GM19035 (cell line): ENCODE data around the gene HSPA8.

Experiments used
- ATAC-seq: cut with Tn5 transposase; IDR thresholded peaks from one replicate; pipeline ENCODE4 v1.9.1; 2021; ENCODE audit not compliant: unreplicated experiment

The HSPA8 gene

DNA sequence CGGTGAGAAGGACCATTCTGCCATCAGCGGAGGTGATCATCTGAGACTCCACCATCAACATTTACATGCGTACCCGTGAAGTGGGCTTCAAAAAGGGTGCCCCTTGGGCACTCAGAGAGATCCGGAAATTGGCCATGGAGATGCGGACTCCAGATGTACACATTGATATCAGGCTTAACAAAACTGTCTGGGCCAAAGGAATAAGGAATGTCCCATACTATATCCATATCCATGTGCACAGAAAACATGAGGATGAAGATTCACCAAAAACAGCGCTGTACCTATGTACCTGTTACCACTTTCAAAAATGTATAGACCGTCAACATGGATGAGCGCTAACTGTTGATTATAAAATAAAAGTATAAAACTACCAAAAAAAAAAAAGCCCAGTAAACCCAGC is 10.8 kb downstream of the HSPA8 start:
- no peak for ATAC-seq

DNA sequence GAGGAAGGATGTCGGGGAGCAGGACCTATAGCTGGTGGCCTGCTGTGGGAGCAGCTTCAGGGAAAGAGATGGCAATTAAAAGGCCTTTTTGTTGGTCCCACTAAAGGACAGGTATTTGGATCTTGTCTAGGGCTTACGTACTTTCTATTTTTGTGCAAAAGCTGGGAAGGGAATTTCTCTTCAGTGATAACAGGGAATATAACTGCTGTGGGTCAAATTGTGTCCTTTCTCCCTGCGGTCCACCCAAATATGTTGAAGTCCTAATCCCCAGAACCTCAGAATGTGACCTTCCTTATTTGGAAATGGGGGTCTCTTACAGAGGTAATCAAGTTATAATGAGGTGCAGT is 14.0 kb downstream of the HSPA8 start:
- no peak for ATAC-seq

DNA sequence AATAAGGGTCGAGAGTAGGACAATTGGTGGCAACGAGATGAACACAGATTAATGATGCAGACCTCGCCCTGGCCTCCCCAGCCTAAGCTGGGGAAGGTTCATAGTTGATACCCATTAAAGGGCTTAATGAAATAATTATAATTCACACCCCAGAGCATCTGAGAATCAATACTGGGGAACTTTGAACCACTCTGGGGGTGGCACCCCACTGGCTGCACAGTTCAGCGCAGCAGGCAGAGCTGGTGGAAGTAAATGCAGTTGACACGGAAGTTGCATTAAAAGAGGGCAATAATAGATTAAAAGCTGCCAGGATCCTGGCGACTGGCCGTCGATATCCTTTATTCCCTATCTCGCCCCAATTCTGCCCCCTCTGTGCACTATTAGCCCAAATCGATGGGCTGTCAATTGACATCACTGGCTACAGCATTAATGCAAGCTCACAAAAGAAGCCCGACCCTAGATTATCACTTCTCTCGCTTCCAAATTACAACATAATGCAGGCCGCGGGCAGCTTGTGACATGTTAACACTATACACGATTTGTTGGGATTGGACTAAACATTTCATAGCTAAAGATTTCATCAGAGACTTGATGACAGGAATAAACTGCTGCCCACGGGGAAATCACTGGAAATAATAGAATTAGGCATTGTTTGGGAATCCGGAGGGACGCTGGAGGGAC is 14.5 kb downstream of the HSPA8 start:
- no peak for ATAC-seq

DNA sequence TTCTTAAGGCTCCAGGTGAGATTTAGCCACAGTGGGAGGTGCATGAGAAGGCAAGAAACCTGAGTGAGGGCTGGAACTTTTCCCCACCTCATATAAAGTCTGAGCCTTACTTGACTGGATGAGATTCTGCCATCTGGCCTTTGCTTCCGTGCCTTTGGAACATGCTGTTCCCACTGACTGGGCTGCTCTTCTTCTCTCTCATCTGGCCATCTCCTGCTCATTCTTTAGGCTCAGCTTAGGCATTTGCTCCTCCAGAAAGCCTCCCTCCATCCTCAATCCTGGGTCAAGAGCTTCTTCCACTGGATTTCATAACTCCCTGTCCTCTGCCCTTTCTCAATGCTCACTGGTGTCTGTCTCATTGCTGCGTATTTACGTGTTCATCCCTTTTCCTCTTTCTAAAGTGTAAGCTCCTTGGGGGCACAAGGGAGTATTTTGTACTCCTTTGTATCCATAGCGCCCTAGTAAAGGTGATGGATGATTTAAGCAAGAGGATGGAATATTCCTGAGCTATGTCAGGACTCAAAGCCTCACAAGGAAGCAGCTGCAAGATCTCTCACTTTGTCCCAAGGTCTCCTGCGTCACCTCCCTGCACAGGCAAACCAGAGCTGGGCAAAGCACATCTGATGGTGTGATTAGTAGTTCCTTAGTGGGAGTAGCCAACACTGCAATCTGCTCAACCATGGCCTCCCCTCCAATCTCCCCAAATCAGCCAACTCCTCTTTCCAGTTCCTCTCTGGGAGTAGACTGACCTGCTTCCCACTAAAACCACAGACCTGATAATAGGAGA is 15.3 kb downstream of the HSPA8 start:
- no peak for ATAC-seq

DNA sequence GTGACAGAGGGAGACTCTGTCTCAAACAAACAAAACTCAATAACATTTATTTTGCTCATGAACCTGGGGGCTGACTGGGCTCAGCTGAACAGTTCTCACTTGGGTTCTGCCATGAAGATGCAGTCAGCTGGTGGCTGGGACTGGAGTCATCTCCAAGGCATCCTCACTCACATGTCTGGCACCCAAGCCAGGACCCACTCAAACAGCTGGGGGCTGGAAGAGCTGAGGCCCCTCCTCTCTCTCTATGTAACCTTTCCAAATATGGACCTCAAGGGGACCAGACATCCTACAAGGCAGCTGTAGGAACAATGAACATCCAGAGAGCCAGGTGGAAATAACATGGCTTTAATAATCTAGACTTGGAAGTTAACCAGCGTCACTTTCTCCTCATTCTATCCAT is 16.8 kb downstream of the HSPA8 start:
- ATAC-seq: no peak

DNA sequence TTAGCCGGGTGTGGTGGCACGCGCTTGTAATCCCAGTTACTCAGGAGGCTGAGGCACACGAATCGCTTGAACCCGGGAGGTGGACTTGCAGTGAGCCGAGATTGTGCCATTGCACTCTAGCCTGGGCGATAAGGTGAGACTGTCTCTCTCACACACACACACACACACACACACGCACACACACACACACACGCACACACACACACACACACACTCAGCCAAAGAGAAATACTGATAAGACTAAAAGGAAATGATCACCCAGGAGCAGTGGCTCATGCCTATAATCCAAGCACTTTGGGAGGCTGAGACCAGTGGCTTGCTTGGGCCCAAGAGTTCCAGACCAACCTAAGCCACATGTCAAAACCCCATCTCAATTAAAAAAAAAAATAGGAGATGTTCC is 20.8 kb downstream of the HSPA8 start:
- no peak for ATAC-seq

DNA sequence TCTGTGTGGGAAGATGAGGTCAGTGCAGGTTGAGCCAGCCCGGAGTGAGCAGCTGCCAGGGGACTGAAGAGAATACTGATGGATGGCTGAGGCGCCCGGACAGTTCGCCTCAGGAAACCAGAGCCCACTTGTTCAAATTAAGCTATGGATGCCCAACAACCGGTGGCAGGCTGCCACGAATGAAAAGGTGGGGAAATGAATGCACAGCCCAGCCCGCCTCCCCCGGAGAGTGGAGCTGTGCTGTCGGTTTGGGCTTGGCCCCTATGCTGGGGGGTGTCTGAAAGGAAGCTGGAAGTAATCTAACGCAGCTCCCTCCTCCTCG is 21.9 kb downstream of the HSPA8 start:
- ATAC-seq: no peak

DNA sequence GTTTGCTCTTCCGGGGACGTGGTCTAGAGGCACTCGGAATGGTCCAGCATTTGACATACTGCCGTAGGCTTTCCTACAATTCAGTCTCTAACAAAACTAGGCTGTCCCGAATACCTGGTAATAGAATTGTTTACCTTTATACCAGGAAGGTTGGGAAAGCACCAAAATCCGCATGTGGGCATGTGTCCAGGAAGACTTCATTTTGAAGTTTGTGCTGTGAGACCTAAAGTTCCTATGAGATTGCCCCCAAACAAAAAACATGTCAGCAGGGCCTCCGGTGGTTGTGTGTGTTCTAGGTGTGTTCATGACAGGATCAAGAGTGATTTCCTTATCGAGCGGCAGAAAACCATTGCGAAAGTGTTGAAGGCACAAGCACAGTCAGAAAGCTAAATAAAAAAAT is 26.1 kb downstream of the HSPA8 start:
- no peak for ATAC-seq

DNA sequence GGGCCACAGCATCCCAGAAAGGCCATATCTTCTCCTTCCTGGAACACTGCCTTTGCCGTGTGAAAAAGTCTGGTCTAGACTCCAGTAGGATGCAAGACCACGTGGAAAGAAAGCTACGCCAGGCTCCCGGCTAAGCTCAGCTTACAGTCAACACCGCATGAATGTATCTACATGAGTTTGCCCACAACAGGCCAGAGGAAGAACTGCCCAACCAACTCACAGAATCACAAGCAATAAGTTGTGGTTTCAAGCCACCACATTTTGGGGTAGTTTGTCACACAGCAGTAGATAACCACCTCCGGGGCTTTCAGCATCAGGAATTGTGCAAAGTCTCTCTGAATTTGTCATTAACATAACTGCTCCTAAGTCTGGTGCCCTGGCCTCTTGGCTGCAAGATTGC is 27.3 kb downstream of the HSPA8 start:
- ATAC-seq: no peak

DNA sequence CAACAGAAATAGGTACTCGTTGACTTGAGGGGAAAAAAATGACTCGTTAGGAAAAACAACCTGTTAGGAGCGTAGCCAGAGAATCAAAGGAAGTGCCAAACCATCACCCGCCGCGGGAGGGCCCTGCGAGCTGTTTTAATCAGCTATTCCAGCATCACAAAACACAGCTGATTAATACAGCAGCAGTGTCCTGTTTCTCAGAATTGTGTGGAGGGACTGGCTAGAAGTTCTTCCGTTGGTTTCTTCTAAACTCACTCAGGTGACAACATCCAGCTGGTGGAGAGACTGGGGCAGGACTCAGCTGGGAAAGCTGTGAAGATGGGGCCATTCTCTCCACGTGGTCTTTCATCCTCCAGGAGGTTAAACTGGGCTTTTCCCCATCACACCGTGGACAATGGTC is 28.0 kb downstream of the HSPA8 start:
- ATAC-seq: no peak

DNA sequence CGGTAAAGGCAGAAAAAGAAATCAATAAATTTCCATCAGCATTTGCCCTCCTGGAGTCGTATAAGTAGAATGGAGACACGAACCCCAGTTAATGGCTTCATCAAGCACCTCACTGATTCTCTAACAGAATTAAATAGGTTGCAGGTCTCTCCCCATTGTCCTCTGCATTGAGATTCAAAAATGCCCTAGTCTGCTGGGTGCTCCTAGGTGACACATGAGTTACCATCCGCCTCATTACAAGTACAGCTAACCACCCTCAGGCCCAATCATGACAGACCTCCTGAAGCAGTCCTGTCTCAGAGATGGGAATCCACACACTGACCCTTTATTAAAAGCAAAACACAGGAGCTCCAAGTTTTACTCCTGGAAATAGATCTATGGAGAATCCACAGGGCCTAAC is 31.4 kb downstream of the HSPA8 start:
- no peak for ATAC-seq

DNA sequence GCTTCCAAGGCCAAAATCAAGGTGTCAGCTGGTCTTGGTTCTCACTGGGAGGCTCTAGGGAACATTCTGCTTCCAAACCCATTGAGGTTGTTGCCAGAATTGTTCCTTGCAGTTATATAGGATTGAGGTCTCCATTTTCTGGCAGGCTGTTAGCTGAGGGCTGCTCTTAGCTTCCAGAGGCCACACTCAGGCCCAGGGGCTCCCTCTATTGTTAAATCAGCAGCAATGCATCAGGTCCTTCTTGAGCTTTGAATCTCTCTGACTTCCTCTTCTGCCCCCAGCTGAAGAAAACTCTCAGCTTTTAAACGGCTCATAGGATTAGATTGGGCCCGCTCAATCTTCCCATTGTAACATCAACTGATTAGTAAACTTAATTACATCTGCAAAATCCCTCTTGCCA is 41.0 kb downstream of the HSPA8 start:
- ATAC-seq: peak; percentile 72

DNA sequence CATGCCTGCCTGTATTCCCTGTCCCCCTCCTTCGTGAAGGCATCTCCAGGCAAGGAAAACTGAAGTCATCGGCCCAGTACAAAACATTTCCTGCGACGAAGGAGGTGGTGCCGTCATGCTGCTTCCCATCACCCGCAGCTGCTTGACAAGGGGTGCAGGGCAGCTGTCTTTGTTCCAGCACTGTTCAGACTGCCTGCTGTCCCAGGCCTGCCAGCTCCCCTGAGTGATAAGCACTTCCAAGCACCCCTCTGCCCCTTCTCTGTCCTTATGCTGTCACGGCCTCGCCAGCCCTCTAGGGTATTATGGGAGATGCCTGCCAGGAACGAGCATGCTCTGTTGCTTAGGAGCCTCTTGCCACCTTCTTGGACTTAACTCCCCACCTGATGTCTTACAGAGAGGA is 43.2 kb downstream of the HSPA8 start:
- no peak for ATAC-seq

DNA sequence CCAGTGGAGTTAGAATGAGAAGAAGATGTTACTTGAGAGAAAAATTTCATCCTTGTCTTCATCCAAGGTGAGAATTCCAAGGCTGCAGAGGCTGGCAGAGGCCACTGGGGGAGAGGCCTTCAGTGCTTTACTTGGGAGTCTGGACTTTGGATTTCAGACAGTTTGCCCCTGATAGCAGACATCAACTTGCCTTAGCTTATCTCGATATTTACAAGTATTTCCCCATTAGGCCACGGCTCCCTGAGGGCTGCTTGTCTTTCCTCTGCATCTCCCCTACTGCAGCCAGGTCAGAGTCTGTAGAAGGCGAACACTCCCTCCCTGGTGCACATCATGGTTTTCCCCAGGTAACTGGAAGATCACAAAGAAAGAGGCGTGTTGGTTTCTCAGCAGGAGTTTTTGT is 50.4 kb downstream of the HSPA8 start:
- no peak for ATAC-seq
